ENCODE data around the gene ABCB9.

GRCh38 chr12:122999196-122999946 is 33.1 kb upstream of the ABCB9 start:
- TF ChIP-seq CTCF (IDR thresholded peaks at IDR 0.05; ENCODE audit: low read depth, low read length, poor library complexity, severe bottlenecking), result no peak
- no peak for TF ChIP-seq EZH2phosphoT487 (IDR thresholded peaks at IDR 0.05; ENCODE audit: borderline replicate concordance, low read length)

Measured in DOHH2 (cell line).